NCI-H2196 (cell line): Measurements from ENCODE around the gene RASSF8.

Experiments
- DNase-seq: peaks from one replicate; lab custom pipeline; 2025; ENCODE audit not compliant: unreplicated experiment; lab: John Stamatoyannopoulos, UW

RASSF8 gene

DNA sequence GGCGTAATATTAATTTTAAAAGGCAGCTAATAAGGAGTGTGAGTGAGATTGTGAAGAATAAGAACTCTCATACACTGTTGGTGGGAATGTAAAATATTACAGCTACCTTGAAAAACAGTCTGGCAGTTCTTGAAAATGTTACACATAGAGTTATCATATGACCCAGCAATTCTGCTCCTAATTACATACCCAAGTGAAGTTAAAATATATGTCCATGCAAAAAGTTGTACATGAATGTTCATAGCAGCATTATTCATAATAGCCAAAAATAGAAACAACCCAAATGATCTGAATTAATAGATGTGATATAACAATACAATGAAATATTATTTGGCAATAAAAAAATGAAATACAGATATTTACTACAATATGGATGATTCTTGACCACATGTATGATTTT is 68.2 kb downstream of the RASSF8 start:
- no peak for DNase-seq

DNA sequence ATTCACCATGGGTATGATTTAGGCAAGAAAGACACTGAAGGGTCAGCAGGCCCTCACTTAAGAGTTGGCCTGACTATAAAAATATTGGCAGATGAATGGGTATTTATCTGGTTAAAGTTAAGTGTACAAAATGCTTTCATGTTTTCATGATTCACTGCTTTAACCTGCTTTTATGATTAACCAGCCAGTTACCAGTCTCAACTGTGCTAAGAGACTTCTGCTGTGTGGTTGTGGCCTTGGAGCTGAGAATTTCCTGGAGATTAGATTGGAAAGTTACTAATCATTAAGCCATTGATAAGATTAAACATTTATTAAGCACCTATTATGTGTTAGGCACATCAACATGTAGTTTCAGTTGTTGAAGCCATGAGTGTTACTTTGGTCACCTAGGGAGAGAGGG is 68.9 kb downstream of the RASSF8 start:
- no peak for DNase-seq

DNA sequence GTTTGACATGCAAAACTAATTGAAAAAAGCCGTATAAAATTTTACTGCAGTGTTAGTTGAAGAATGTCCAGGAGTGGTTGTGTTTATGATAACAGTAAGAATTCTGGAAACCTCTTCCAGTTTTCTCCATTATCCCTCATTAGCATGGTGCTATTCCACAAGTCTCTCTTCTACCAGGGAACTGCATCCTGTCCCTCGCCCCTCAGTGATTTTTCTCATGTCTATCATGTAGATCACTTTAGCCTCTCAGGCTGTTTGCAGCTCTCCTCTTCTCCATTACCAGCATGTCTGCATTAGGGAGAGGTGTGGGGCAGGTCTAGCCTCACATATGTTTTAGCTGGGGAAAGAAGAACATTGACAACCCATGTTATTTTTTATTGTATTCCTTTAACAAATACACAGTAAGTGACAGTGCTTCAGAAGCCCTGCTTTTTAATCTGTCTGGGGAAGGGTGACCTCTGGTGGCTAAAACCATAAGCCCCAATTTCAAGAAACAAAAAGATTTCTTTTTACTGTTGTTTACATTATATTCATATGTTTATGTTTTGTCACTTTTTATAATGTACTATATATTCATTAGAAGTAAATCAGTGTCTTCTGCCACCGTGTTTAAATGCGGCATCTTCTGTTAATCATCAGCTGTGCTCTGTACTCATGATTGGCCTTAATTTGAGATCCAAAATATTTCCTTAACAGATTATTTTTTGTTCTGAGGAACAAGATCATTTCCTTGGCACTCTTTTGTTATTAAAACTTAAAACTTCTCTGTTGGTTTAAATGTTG is 70.7 kb downstream of the RASSF8 start:
- DNase-seq = peak; percentile 71

DNA sequence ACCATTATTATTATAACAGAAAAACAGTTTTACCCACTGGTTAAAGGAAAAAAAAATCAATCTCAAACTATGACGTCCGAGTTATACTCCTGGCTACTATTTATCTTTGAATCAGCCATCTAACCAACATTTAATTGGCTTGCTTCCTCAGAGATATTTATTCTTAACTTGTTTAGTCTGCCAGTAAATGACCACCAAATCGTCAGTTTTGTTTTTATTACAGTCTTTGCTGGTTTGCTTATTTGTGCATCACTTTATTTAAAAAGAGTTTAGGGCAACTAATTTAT is 71.2 kb downstream of the RASSF8 start:
- DNase-seq = no peak

DNA sequence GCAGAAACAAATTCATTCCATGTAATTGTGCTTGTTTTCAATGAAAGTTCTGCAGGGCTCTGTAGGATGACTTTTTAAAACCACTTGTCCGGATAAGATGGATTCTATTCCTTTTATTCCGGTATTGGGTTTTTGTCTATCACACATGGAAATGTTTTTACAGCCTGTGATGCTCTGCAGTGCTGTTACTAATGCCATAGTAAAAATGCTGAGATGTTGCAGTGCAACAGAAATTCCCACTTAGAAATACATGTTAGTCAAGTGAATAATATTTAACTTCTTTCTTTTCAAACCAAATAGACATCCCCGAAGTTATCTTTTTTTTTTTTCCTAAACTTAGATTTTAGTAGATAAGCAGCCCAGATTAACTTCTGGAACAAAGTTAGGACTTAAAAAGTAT is 71.9 kb downstream of the RASSF8 start:
- no peak for DNase-seq

DNA sequence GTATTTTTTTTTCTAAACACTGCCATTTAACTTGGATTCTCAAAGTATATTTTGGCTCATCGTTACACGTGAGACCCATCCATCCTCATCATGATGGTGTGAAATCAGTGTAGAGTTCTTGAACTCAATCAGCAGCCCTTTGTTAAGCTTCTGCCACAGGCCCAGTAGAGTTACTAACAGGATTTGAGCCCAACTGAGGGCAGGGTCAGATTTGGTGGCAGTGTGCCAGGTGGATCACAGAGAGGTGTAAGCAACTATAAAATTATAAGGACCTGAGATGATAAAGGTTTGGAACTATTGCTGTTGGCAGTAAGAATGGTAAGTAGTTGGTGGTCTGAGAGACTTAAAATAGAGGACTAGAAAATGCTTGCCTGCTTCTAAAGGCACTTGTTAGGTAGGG is 72.8 kb downstream of the RASSF8 start:
- no peak for DNase-seq

DNA sequence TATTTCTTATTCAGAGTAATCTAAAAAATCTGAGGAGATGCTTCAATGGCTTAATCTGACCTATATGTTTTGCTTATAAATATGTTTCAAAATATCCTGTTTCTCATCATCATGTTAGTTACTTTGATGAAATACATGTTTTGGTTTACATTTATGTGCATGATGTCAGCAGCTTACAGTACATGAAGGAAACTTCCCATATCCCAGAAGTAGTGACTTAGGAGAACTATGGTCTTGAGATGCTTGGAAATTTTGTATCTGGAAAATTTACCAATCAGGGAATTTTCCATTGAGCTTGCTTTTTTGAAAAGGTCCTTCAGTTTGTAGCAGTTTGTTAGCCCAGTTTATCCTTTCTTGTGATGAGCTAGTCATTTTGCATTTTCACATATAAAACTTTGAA is 73.3 kb downstream of the RASSF8 start:
- no peak for DNase-seq

DNA sequence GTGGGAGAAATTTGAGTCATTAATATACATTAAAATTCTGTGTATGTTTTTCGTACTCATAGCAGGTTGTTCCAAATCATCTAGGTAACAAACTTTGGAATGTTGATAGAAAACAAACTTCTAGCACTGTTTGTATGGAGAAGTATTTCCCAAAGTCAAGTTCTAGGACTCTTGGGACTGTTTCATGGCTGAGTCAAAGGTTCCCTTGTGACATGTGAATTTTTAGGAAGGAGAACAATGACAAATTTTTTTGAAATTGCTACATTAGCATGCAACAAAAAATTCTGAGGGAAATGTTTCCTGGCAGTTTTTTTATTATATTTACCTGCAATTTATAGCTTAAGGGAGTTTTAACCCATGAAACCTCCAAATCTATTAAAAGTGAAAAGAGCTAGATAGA is 73.8 kb downstream of the RASSF8 start:
- no peak for DNase-seq

DNA sequence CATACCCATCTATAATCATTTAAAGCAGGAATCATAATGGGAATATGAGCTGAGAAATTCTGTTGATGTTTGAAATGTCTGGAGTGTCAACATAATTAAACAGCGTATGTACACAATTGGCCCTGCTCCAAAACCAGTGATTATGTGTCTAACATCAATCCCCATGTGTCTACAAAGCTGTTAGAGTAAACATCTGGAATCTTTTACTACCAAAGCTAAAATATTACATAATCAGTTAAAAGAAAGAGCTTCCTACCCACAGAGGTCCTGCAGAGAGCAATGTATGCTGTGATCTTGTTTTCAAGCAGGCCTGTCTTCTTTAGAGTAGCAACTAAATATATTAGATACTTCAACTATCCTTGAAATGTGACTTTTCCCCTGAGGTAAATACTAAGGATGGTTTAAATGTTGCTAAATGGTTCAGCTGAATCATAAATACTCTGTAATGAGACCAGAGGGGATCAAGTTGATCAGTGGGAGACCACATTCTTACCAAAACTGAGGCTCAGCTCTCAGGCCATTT is 74.3 kb downstream of the RASSF8 start:
- no peak for DNase-seq

DNA sequence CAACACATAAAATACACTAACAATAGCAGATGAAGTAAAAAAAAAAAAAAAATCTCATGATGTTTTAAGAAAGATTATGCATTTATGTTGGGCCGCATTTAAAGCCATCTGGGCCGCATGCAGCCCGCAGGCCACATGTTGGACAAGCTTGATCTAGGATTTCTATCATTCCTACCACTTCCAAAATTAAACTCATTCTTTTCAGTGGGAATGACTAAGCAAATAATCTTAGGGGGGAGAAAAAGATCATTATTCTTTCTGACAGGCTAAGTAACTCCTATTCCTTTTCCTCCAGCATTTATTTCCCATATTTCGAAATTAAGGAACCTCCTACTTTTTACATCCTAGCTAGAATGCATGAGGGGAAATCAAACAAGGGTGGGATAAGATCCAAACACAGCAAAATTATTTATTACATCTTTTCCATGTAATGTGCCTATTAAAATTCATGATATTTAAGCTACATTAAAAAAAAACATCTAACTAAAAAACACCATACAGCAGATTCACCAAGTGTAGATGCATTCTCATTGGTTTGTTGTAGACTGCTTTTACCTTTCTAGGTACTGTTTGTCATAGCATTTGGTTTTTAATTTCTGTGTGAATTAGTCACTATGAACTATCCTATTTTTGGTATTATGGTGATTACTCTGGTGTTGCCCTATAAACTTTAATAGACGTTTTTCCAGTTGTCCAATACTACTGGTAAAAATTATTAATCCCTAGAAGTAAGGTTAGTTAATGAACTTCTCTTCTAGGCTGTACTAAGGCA is 76.1 kb downstream of the RASSF8 start:
- DNase-seq = no peak

DNA sequence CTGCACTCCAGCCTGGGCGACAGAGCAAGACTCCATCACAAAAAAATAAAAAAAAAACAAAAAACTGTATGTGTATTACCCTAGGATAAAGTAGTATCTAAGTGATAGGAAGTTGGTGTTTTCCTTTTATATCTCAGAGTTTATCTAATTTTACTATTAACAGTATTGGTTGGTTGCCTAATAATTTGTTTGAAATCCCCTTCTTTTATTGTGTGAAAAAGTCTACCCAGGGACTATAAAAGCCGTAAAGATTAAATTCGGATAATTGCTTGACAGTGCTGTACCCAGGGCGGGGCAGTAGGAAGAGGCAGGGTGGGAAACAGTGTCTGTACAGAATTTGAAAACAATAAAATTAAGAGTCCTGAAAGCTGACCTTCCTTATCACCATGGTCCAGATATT is 78.4 kb downstream of the RASSF8 start:
- no peak for DNase-seq

DNA sequence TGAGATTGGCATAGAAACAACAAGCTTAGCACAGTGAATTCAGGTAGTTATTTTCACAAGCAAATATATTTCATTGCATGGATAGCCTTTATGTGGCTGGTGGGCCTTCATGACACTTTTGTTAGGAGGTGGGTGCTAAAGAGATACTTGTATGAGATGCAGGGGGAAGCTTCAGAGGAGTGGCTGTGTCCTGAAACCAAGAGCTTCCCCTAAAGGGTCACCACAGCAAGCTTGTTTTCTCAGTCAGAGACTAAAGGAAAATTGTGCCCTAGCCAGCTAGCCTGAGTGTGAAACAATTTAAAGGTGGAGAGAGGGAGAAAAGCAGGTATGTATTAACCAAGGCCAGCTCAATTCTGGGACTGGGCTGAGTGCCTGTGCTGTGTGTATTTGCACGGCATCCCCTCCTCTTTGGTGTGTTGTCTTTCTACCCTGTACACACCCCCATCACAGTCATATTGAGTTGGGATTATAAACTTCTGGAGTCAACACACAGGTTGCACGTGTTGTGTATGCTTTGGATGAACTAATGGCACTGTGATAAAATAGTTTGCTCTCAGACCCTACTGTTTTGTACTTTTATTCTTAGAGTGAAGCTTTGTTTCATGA is 79.2 kb downstream of the RASSF8 start:
- DNase-seq = no peak

DNA sequence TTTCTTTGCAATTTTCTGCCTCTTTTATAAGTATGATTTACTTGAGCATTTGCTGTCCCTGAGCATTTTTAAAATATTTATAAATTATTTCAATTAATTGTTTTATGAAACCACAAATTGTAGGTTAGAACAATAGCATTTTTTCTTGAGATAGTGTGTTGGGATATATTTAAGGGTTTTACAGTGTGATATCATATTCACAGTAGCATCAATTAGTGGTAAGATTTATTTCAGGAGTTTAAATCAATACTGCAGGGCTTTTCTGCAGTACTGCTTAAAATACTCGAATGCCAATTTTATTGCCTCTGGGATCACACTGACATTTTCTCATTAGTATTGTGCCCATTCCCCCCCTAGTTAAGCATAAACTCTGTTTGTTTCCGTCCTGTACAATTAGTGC is 84.2 kb downstream of the RASSF8 start:
- no peak for DNase-seq

DNA sequence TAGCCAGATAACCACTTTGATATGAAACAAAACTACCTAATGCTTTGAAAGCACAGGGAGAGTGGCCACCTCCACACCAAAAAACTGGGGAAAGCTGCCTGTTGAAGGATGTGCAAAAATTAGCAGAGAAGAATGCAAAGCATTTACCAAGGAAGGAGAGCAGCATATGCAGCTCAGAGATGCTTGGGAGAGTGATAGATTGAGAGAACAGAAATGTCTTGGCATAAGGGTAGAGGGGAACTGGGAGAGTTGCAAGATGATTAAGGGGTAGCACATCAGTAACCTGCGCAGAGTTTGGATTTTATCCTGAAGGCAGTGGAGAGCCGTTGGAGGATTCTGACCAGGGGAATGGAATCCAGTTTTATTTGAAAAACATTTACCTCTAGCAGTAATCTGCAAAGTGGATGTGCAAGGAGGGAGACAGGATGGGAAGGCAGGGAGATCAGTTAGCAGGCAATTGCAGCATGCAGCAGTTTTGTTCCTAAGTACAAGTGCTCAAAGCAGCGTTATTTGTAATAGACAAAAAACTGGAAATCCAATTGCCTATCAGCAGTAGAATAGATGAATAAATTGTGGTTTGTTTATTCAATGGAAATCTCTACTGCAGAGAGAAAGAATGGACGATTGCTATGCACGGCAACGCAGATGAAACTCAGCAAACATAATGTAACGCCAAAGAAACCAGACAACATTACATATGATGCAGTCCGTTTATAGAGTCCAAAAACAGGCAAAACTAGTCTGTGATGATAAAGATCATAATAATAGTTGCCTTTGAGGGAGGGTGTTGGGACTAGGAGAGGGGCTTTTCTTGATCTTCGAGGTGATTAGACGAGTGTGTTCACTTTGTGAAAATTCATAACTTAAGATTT is 84.9 kb downstream of the RASSF8 start:
- no peak for DNase-seq

DNA sequence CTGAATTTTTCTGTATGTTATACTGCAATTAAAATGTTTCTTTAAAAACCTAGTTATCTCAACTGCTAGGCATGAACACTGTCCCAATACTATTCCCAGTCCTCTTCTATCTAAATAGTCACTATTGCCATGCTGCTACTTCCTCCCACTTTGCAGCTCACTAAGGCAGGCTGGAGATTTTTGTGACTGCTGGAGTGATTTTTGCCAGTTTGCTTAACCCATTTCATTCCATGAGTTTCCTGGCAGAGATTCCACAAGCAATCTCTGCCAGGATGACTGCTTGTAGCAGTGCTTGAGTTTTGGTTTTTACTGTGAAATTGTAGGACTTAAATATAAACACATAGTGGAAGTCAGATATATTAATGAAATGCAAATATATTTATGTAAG is 85.5 kb downstream of the RASSF8 start:
- no peak for DNase-seq

DNA sequence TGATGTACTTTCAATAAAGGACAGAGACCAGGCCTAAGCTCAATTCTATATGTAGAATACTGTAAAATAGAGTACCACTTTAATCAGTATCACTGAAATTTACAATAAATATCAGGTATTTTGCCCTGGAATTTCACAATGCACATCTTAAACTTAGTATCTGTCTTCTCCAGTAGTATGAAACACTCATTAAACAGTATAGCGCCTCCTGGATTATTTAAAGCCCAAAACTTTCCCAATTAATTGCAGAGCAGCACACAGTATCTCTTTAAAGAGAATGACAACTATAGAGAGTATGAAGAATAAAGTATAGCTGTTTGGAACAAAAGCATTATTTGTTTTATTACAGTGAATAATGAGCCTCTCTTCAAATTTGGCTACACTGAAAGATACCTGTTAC is 86.1 kb downstream of the RASSF8 start:
- no peak for DNase-seq

DNA sequence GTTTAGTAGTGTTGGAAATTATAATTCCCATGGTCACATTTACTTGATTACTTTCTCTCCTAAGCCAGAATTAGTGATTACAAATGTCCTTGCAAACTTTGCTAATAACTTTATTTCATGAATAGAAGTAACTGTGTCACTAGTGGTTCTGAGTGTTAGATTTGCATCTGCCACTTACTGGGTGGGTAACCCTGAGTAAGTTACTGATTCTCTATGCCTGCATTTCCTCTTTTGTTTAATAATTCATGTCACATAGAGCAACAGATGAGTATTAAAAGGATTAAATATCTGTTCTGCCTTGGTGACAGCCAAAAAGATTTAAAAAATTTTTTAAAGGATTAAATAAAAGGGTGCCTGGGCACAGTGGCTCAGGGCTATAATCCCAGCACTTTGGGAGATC is 87.7 kb downstream of the RASSF8 start:
- DNase-seq = no peak

DNA sequence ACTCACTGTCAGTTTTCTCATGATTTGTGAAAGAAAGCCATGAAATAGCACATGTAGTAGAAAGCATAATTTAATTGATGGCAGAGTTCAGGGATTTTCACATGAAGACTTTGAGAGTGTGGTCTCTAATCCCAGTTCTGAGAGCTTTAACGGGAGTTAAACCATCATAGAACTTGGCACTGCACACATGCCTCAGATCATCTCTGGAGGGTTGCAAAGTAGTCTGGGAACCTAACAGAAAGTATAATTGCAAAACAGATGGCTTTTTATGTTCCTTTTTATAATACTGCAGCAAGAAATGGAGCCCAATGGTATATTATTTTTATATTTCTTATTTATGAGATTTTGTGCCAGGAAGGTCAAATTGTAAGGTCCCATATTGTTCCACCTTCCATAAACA is 88.4 kb downstream of the RASSF8 start:
- DNase-seq = no peak

DNA sequence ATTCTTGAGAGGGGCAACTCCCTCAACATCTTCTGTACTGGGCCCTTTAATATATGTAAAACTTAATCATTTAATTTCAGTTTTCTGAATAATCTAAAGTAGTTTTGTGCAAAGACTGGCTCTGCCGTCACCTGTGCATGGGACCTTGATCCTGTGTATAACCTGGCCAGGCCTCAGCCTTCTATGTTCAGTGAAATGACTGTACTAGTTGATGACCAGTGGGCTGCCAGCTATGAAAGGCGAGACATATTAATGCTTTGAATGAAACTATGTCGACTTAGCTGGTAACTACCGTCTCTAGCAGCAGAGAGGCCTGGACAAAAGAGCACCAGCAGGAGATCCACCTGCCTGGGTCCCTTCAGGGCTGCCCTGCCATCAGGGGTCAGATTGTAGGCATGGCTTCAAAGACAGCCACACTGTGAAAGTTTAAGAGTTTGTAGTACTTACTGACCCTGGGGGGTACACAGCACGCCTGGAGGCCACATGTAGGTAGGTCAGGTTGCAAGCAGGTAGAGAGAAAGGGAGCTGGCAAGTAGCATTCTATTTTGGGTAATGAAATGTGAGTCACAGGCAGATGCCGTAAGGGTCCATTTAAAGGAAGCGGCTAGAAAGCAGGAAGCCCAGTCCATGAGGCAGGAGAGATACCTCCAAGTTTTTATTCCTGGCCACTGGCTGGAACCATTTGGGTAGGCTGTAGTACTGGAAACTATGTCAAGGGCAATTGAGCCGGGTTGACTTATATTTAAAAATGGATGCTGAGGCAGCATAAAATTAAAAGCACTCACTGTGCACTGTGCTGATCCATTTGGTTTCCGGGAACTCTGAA is 89.1 kb downstream of the RASSF8 start:
- no peak for DNase-seq

DNA sequence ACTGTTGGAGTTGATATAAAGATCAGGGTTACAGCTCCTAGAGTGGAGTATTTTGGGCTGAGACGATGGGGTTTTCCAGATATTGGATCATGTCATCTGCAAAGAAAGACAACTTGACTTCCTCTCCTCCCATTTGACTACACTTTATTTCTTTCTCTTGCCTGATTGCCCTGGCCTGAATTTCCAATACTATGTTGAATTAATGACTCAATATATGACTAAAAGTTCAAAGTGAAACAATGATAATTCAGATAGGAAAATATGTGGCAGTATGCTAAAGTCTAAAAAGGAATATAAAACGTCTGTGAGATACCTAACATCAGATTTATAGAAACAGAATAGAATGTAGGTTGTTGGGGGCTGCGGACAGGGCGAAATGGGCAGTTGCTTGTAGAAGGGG is 94.2 kb downstream of the RASSF8 start:
- DNase-seq = no peak
